K562 (cell line): ENCODE results near the gene WBP1L.

ENCODE experiments used
- BACH1 ChIP-seq: fragments of 200-800 bp; sonication (Bioruptor generic); IDR thresholded peaks from 2 replicates; pipeline ENCODE4 v1.6.1; 2016; ENCODE audit warnings: missing genetic modification characterization, missing compliant biosample characterization
- BHLHE40 ChIP-seq: IDR thresholded peaks from 2 replicates; pipeline ENCODE4 v1.6.1; 2011; ENCODE audit warnings: low read length, improper control_type of control experiment
- MAFK ChIP-seq: IDR thresholded peaks from 2 replicates; pipeline ENCODE4 v1.6.1; 2011; ENCODE audit warnings: low read length, improper control_type of control experiment
- PCBP1 ChIP-seq: fragments of 200-400 bp; formaldehyde crosslinking; IDR thresholded peaks from 2 replicates; pipeline ENCODE4 v1.6.1; 2018; ENCODE audit warnings: mild to moderate bottlenecking, low read depth, low read length; ENCODE audit not compliant: poor library complexity, severe bottlenecking
- REST ChIP-seq, 2 experiments: fragments of 450-650 bp; formaldehyde crosslinking in 1 of 2; IDR thresholded peaks; 2 replicates each; pipeline versions ENCODE4 v1.4.0 to v1.6.1; 2014 to 2020; ENCODE audit warnings: mild to moderate bottlenecking in 2 of 2, borderline replicate concordance in 1 of 2, low read depth in 1 of 2
- RNF2 ChIP-seq: sonication (generic); IDR thresholded peaks from 2 replicates; pipeline ENCODE4 v1.6.1; 2016
- SREBF2 ChIP-seq: sonication (generic); formaldehyde crosslinking; IDR thresholded peaks from 2 replicates; pipeline ENCODE4 v1.4.0; 2020; ENCODE audit warnings: mild to moderate bottlenecking, missing genetic modification reagents
- TRIM24 ChIP-seq, 2 experiments: fragments of 450-650 bp; IDR thresholded peaks; 2 replicates each; pipeline ENCODE4 v1.6.1; 2016
- ZNF639 ChIP-seq, 2 experiments: fragments of 200-800 bp in 1 of 2; sonication (Bioruptor generic) in 1 of 2; sonication (generic) in 1 of 2; formaldehyde crosslinking in 1 of 2; IDR thresholded peaks in 1 of 2; conservative IDR thresholded peaks in 1 of 2; 2 replicates each; pipeline versions ENCODE4 v1.5.0 to v1.6.1; 2016 to 2020; ENCODE audit warnings: missing compliant biosample characterization in 1 of 2, missing genetic modification characterization in 1 of 2, missing genetic modification reagents in 1 of 2

GRCh38 chr10:102758240-102758932, 14.6 kb downstream of the WBP1L start:
- TF ChIP-seq RNF2 (no peak), PCBP1 (no peak), SREBF2 (no peak), ZNF639 (CRISPR knock-in tag; conservative IDR thresholded peaks at IDR 0.05 in 1 of 2, IDR thresholded peaks at IDR 0.05 in 1 of 2) (no peak), MAFK (no peak), TRIM24 (IDR thresholded peaks at IDR 0.05) (no peak), BHLHE40 (no peak), REST (IDR thresholded peaks at IDR 0.05; ENCODE audit: borderline replicate concordance) (no peak), REST (CRISPR knock-in tag; IDR thresholded peaks at IDR 0.05; ENCODE audit: low read depth) (no peak), BACH1 (no peak)
